A673 (cell line): ENCODE results near the gene PRKACB.
"Not testable (repeated sequence)": the region's sequence is repeated elsewhere in the genome, so short reads cannot be mapped to it uniquely, and the experiment has no call there.

Source experiments
- EZH2 ChIP-seq: fragments of 200-600 bp; sonication (generic); IDR thresholded peaks from 2 replicates; pipeline ENCODE4 v1.6.1; 2017; ENCODE audit warnings: borderline replicate concordance, low read depth, mild to moderate bottlenecking, mixed read lengths, antibody characterized with exemption, low read length; ENCODE audit not compliant: poor library complexity, severe bottlenecking
- TF ChIP-seq, protein P1 (sequence below): fragments of 300-800, 200-600 bp; sonication (generic); conservative IDR thresholded peaks from 2 replicates; pipeline ENCODE4 v1.5.1; 2017; ENCODE audit warnings: low read depth, mild to moderate bottlenecking, antibody characterized with exemption, low read length, moderate library complexity, mixed read lengths

DNA sequence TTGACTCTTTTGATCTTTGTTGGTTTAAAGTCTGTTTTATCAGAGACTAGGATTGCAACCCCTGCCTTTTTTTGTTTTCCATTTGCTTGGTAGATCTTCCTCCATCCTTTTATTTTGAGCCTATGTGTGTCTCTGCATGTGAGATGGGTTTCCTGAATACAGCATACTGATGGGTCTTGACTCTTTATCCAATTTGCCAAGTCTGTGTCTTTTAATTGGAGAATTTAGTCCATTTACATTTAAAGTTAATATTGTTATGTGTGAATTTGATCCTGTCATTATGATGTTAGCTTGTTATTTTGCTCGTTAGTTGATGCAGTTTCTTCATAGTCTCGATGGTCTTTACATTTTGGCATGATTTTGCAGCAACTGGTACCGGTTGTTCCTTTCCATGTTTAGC, 88.6 kb downstream of the PRKACB start:
- TF ChIP-seq, protein P1, sequence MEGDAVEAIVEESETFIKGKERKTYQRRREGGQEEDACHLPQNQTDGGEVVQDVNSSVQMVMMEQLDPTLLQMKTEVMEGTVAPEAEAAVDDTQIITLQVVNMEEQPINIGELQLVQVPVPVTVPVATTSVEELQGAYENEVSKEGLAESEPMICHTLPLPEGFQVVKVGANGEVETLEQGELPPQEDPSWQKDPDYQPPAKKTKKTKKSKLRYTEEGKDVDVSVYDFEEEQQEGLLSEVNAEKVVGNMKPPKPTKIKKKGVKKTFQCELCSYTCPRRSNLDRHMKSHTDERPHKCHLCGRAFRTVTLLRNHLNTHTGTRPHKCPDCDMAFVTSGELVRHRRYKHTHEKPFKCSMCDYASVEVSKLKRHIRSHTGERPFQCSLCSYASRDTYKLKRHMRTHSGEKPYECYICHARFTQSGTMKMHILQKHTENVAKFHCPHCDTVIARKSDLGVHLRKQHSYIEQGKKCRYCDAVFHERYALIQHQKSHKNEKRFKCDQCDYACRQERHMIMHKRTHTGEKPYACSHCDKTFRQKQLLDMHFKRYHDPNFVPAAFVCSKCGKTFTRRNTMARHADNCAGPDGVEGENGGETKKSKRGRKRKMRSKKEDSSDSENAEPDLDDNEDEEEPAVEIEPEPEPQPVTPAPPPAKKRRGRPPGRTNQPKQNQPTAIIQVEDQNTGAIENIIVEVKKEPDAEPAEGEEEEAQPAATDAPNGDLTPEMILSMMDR: not testable (repeated sequence)
- TF ChIP-seq EZH2: not testable (repeated sequence)
